ENCODE results near the gene NAA25.

The NAA25 gene

DNA sequence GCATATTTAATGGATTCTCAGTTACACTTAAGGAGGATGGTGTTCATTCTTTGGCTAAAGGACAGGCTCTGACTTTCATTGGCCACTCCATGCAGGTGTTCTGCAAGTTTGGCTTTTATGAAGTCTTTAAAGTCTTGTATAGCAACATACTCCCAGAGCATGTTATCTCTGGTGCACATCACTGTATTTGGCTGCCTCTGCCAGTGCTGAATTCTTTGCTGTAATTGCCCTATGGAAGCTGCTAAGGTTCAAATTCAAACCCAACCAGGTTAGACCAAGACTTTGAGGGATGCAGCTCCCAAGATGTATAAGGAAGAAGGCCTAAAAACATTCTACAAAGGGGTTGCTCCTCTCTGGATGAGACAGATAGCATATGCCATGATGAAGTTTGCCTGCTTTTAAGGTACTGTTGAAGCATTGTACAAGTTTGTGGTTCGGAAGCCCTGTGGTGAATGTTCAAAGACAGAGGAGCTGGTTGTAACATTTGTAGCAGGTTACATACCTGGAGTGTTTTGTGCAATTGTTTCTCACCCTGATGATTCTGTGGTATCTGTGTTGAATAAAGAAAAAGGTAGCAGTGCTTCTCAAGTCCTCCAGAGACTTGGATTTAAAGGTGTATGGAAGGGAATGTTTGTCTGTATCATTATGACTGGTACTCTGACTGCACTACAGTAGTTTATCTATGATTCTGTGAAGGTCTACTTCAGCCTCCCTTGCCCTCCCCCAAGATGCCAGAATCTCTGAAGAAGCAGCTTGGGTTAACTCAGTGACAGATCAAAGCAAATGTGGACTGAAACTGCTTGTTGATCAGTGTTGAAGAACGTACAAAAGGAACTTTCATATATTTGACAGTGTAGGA lies 115.1 kb downstream of the NAA25 start:
- H2AFZ ChIP-seq (ENCODE audit: low read depth, low read length): no peak overlapping the region
- H3K18ac ChIP-seq (ENCODE audit: low read depth in 1 of 2, low read length in 2 of 2): no peak overlapping the region
- WGBS: 96% methylated on average over 1 of the region's 2 CpGs
- peaks cover 0 to 5% of the 10 kb centered on the region in 2 experiments for H3K36me3 ChIP-seq (ENCODE audit: control insufficient read depth in 1 of 2, insufficient read depth in 2 of 2, low read depth in 1 of 2, low read length in 2 of 2)
- no peak overlapping the region for H3K14ac ChIP-seq (ENCODE audit: low read length in 2 of 2)
- no peaks in the 10 kb centered on the region for H3K27me3 ChIP-seq (ENCODE audit: control insufficient read depth in 1 of 2, insufficient read depth in 1 of 2, low read length in 2 of 2)
- H2BK5ac ChIP-seq (ENCODE audit: low read depth, low read length, poor library complexity, severe bottlenecking): no peak overlapping the region
- H3K9me3 ChIP-seq (ENCODE audit: control insufficient read depth, low read length): no peaks in the 10 kb centered on the region
- no peak overlapping the region for H3K4me3 ChIP-seq (ENCODE audit: insufficient read depth in 1 of 2, low read depth in 1 of 2, low read length in 2 of 2)
- H3K79me1 ChIP-seq (replicated peaks; ENCODE audit: low read length, poor library complexity, severe bottlenecking): no peaks in the 10 kb centered on the region
- H3K4ac ChIP-seq (ENCODE audit: low read depth in 1 of 2, low read length in 2 of 2): no peak overlapping the region
- H4K91ac ChIP-seq (ENCODE audit: low read length): no peak overlapping the region
- H3K27ac ChIP-seq (ENCODE audit: low read length, poor library complexity, severe bottlenecking): no peak overlapping the region
- no peak for DNase-seq
- no peak overlapping the region for H3K4me2 ChIP-seq (ENCODE audit: low read length, poor library complexity, severe bottlenecking)
- no peak overlapping the region for H2BK15ac ChIP-seq (ENCODE audit: low read depth, poor library complexity, severe bottlenecking)
- no peak overlapping the region for H3K23ac ChIP-seq (ENCODE audit: low read length in 2 of 2)
- no peak overlapping the region for H3K9ac ChIP-seq (ENCODE audit: low read length)
- no peak overlapping the region for H2BK120ac ChIP-seq (ENCODE audit: low read depth, low read length)
- no peaks in the 10 kb centered on the region for H3K4me1 ChIP-seq (ENCODE audit: control insufficient read depth, insufficient read depth, low read depth, low read length)
- no peak overlapping the region for H4K8ac ChIP-seq (ENCODE audit: low read length)
- no peak overlapping the region for H2BK12ac ChIP-seq (ENCODE audit: low read length in 2 of 2)
- no peak overlapping the region for H2AK5ac ChIP-seq (ENCODE audit: low read length, severe bottlenecking)

- no peak for DNase-seq
- Histone ChIP-seq H2BK120ac (ENCODE audit: low read depth, low read length) (no peak overlapping the region), H2BK12ac (ENCODE audit: low read length in 2 of 2) (no peak overlapping the region), H3K18ac (ENCODE audit: low read depth in 1 of 2, low read length in 2 of 2) (no peak overlapping the region), H3K14ac (ENCODE audit: low read length in 2 of 2) (no peak overlapping the region), H3K23ac (ENCODE audit: low read length in 2 of 2) (no peak overlapping the region), H2AK5ac (ENCODE audit: low read length, severe bottlenecking) (no peak overlapping the region), H3K4me1 (ENCODE audit: control insufficient read depth, insufficient read depth, low read depth, low read length) (no peaks in the 10 kb centered on the region), H3K4me3 (ENCODE audit: insufficient read depth in 1 of 2, low read depth in 1 of 2, low read length in 2 of 2) (no peak overlapping the region), H3K9ac (ENCODE audit: low read length) (no peak overlapping the region), H3K9me3 (ENCODE audit: control insufficient read depth, low read length) (no peaks in the 10 kb centered on the region), H3K27me3 (ENCODE audit: control insufficient read depth in 1 of 2, insufficient read depth in 1 of 2, low read length in 2 of 2) (no peaks in the 10 kb centered on the region), H4K91ac (ENCODE audit: low read length) (no peak overlapping the region), H3K36me3 (ENCODE audit: control insufficient read depth in 1 of 2, insufficient read depth in 2 of 2, low read depth in 1 of 2, low read length in 2 of 2) (peaks cover 0 to 5% of the 10 kb centered on the region in 2 experiments), H3K4me2 (ENCODE audit: low read length, poor library complexity, severe bottlenecking) (no peak overlapping the region), H4K8ac (ENCODE audit: low read length) (no peak overlapping the region), H2BK15ac (ENCODE audit: low read depth, poor library complexity, severe bottlenecking) (no peak overlapping the region), H3K79me1 (replicated peaks; ENCODE audit: low read length, poor library complexity, severe bottlenecking) (no peaks in the 10 kb centered on the region), H2AFZ (ENCODE audit: low read depth, low read length) (no peak overlapping the region), H3K4ac (ENCODE audit: low read depth in 1 of 2, low read length in 2 of 2) (no peak overlapping the region), H3K27ac (ENCODE audit: low read length, poor library complexity, severe bottlenecking) (no peak overlapping the region), H2BK5ac (ENCODE audit: low read depth, low read length, poor library complexity, severe bottlenecking) (no peak overlapping the region)
- WGBS: 67% methylated on average over 3 of the region's 6 CpGs
Observed at GRCh38 chr12:111992464-111992863, 116.1 kb downstream of the NAA25 start.

DNA sequence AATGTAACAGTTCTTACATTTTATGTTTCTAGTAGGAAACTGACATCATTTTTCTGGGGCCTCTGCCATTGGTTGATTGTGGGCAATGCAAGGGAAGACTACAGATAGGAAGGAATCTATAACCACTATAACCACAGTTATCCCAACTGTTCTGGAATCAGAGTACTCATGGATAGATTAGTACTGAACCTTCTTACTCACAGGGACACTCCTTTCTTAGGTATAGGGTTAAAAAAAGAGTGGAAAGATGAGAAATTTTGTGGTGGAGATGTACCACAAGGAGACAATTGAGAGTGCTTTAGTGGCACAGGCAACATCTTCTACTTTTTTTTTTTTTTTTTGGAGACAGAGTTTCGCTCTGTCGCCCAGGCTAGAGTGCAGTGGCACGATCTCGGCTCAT lies 116.6 kb downstream of the NAA25 start:
- no peak overlapping the region for H2BK5ac ChIP-seq (ENCODE audit: low read depth, low read length, poor library complexity, severe bottlenecking)
- H2BK120ac ChIP-seq (ENCODE audit: low read depth, low read length): no peak overlapping the region
- no CpG with 5 or more reads among the region's 4 CpGs for WGBS

DNA sequence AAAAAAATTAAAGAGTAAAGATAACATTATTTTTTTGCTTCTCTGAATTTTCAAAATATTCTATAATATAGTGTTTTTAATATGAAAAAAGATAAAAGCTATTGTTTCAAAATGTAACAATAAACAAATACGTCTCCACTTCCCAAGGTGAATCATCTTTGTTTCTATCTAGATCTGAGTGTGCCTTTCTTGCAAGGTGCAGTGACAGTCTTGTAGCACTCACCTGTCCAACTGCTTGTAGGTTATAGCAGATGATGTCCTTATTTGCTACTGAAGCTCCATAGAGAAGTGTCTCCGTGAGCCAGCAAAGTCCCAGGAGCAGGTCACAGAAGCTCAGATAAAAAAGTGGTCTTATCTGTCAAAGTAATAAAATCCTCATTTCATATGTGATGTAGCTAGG lies 117.0 kb downstream of the NAA25 start:
- no peak overlapping the region for H3K4me2 ChIP-seq (ENCODE audit: low read length, poor library complexity, severe bottlenecking)
- H2AK5ac ChIP-seq (ENCODE audit: low read length, severe bottlenecking): no peak overlapping the region
- no peak overlapping the region for H2BK12ac ChIP-seq (ENCODE audit: low read length in 2 of 2)
- no peak overlapping the region for H3K4ac ChIP-seq (ENCODE audit: low read depth in 1 of 2, low read length in 2 of 2)
- H2BK15ac ChIP-seq (ENCODE audit: low read depth, poor library complexity, severe bottlenecking): no peak overlapping the region
- H3K27me3 ChIP-seq (ENCODE audit: control insufficient read depth in 1 of 2, insufficient read depth in 1 of 2, low read length in 2 of 2): no peaks in the 10 kb centered on the region
- no peak overlapping the region for H3K14ac ChIP-seq (ENCODE audit: low read length in 2 of 2)
- no peak overlapping the region for H2BK5ac ChIP-seq (ENCODE audit: low read depth, low read length, poor library complexity, severe bottlenecking)
- no peak overlapping the region for H3K23ac ChIP-seq (ENCODE audit: low read length in 2 of 2)
- H3K79me1 ChIP-seq (replicated peaks; ENCODE audit: low read length, poor library complexity, severe bottlenecking): no peaks in the 10 kb centered on the region
- H2BK120ac ChIP-seq (ENCODE audit: low read depth, low read length): no peak overlapping the region
- H4K91ac ChIP-seq (ENCODE audit: low read length): no peak overlapping the region
- no peak overlapping the region for H4K8ac ChIP-seq (ENCODE audit: low read length)
- no peak for DNase-seq
- no peak overlapping the region for H3K27ac ChIP-seq (ENCODE audit: low read length, poor library complexity, severe bottlenecking)
- H3K4me1 ChIP-seq (ENCODE audit: control insufficient read depth, insufficient read depth, low read depth, low read length): no peaks in the 10 kb centered on the region
- no peak overlapping the region for H3K18ac ChIP-seq (ENCODE audit: low read depth in 1 of 2, low read length in 2 of 2)
- H3K9ac ChIP-seq (ENCODE audit: low read length): no peak overlapping the region
- WGBS: 100% methylated on average over 1 of the region's 2 CpGs
- H3K9me3 ChIP-seq (ENCODE audit: control insufficient read depth, low read length): no peaks in the 10 kb centered on the region
- no peak overlapping the region for H2AFZ ChIP-seq (ENCODE audit: low read depth, low read length)
- no peak overlapping the region for H3K4me3 ChIP-seq (ENCODE audit: insufficient read depth in 1 of 2, low read depth in 1 of 2, low read length in 2 of 2)
- peaks cover 0 to 5% of the 10 kb centered on the region in 2 experiments for H3K36me3 ChIP-seq (ENCODE audit: control insufficient read depth in 1 of 2, insufficient read depth in 2 of 2, low read depth in 1 of 2, low read length in 2 of 2)

More for the DNA sequence above, 116.6 kb downstream of the NAA25 start:
- H3K36me3 ChIP-seq (ENCODE audit: control insufficient read depth in 1 of 2, insufficient read depth in 2 of 2, low read depth in 1 of 2, low read length in 2 of 2): peaks cover 0 to 5% of the 10 kb centered on the region in 2 experiments
- H3K4me1 ChIP-seq (ENCODE audit: control insufficient read depth, insufficient read depth, low read depth, low read length): no peaks in the 10 kb centered on the region
- H3K23ac ChIP-seq (ENCODE audit: low read length in 2 of 2): no peak overlapping the region
- H2AK5ac ChIP-seq (ENCODE audit: low read length, severe bottlenecking): no peak overlapping the region
- no peaks in the 10 kb centered on the region for H3K79me1 ChIP-seq (replicated peaks; ENCODE audit: low read length, poor library complexity, severe bottlenecking)
- H3K27ac ChIP-seq (ENCODE audit: low read length, poor library complexity, severe bottlenecking): no peak overlapping the region
- no peaks in the 10 kb centered on the region for H3K27me3 ChIP-seq (ENCODE audit: control insufficient read depth in 1 of 2, insufficient read depth in 1 of 2, low read length in 2 of 2)
- no peak overlapping the region for H3K4ac ChIP-seq (ENCODE audit: low read depth in 1 of 2, low read length in 2 of 2)
- H4K91ac ChIP-seq (ENCODE audit: low read length): no peak overlapping the region
- no peaks in the 10 kb centered on the region for H3K9me3 ChIP-seq (ENCODE audit: control insufficient read depth, low read length)
- no peak overlapping the region for H2BK12ac ChIP-seq (ENCODE audit: low read length in 2 of 2)
- H3K4me3 ChIP-seq (ENCODE audit: insufficient read depth in 1 of 2, low read depth in 1 of 2, low read length in 2 of 2): no peak overlapping the region
- H2BK15ac ChIP-seq (ENCODE audit: low read depth, poor library complexity, severe bottlenecking): no peak overlapping the region
- H3K18ac ChIP-seq (ENCODE audit: low read depth in 1 of 2, low read length in 2 of 2): no peak overlapping the region
- no peak overlapping the region for H3K9ac ChIP-seq (ENCODE audit: low read length)
- H3K4me2 ChIP-seq (ENCODE audit: low read length, poor library complexity, severe bottlenecking): no peak overlapping the region
- no peak overlapping the region for H4K8ac ChIP-seq (ENCODE audit: low read length)
- no peak overlapping the region for H2AFZ ChIP-seq (ENCODE audit: low read depth, low read length)
- H3K14ac ChIP-seq (ENCODE audit: low read length in 2 of 2): no peak overlapping the region
- peak; percentile 26 for DNase-seq

Measured in mesenchymal stem cell (in vitro differentiated cells and primary cell).